Gastrocnemius medialis (tissue), 4 donors: ENCODE data around the gene PEX6. TPM values are rescaled to one million over a fixed set of nuclear protein-coding genes. Genes with fewer than 3 reads are reported as not detected.

Source experiments
- ATAC-seq, 2 donors: fragments of 150-250 bp; one replicate each; pipeline ENCODE4 v1.9.1; 2016
- DNase-seq, 2 donors: peaks; one replicate each; pipeline ENCODE4 v3.0.0-alpha.2; 2019
- H3K27ac ChIP-seq, 4 donors: fragments of 200-600 bp; sonication (generic); 1 replicate in 1 of 4; 2 replicates in 3 of 4; pipeline ENCODE4 v1.5.1; 2016 to 2018; ENCODE audit warnings: mild to moderate bottlenecking in 2 of 4, moderate library complexity in 1 of 4
- H3K27me3 ChIP-seq, 3 donors: fragments of 200-600 bp; sonication (generic) in 2 of 3; 1 replicate in 1 of 3; 2 replicates in 2 of 3; pipeline versions ENCODE4 v1.5.1 to v1.6.0; 2016 to 2019; ENCODE audit warnings: mild to moderate bottlenecking in 1 of 3, moderate library complexity in 1 of 3
- H3K36me3 ChIP-seq, 2 donors: fragments of 200-600 bp; sonication (generic) in 1 of 2; one replicate each; pipeline ENCODE4 v1.5.1; 2017 to 2018
- H3K4me1 ChIP-seq, 2 donors: fragments of 200-600 bp; sonication (generic) in 1 of 2; one replicate each; pipeline ENCODE4 v1.5.1; 2016 to 2017; ENCODE audit warnings: mild to moderate bottlenecking in 2 of 2
- H3K4me3 ChIP-seq, 4 donors: fragments of 200-600 bp; sonication (generic) in 3 of 4; 1 replicate in 1 of 4; 2 replicates in 3 of 4; pipeline ENCODE4 v1.5.1; 2016 to 2019; ENCODE audit warnings: mild to moderate bottlenecking in 2 of 4
- H3K9me3 ChIP-seq, 3 donors: fragments of 200-600 bp; sonication (generic) in 2 of 3; 1 replicate in 1 of 3; 2 replicates in 2 of 3; pipeline ENCODE4 v1.5.1; 2016 to 2019
- POLR2A ChIP-seq, 2 donors: fragments of 450-650 bp; IDR thresholded peaks; one replicate each; pipeline ENCODE4 v1.6.1; 2017; ENCODE audit warnings: antibody characterized with exemption in 2 of 2, mild to moderate bottlenecking in 2 of 2, moderate library complexity in 2 of 2
- in situ Hi-C, 4 donors: fragments of 200-750 bp; cut with MboI; loops; one replicate each; pipeline versions ENCODE4 v1.15.0 to v1.8.0; 2017; ENCODE audit warnings: low sequenced_read_pairs in 4 of 4
- intact Hi-C: fragments of 100-400 bp; cut with DNase I; formaldehyde crosslinking; loops from one replicate; pipeline ENCODE4 v1.15.1; 2023; ENCODE audit warnings: low total_unique reads
- total RNA-seq, 4 donors: library from RNA; depleted of rRNA; stranded (reverse); fragments of >200 nt; gene quantifications; one replicate each; pipeline versions ENCODE4 v1.1.0 to v1.2.3, GENCODE V29; 2016
- TF ChIP-seq, protein P1 (sequence below), 5 experiments: fragments of 450-650 bp in 3 of 5; fragments of 200-600 bp in 2 of 5; sonication (generic) in 2 of 5; IDR thresholded peaks in 4 of 5; conservative IDR thresholded peaks in 1 of 5; 1 replicate in 4 of 5; 2 replicates in 1 of 5; pipeline ENCODE4 v1.5.1; 2016 to 2019; ENCODE audit warnings: antibody characterized with exemption in 5 of 5, mild to moderate bottlenecking in 3 of 5, moderate library complexity in 3 of 5

PEX6 gene
- total RNA-seq, 4 donors from 2014 or later, result 7.4 to 45.1 (median 12.6) TPM

DNA sequence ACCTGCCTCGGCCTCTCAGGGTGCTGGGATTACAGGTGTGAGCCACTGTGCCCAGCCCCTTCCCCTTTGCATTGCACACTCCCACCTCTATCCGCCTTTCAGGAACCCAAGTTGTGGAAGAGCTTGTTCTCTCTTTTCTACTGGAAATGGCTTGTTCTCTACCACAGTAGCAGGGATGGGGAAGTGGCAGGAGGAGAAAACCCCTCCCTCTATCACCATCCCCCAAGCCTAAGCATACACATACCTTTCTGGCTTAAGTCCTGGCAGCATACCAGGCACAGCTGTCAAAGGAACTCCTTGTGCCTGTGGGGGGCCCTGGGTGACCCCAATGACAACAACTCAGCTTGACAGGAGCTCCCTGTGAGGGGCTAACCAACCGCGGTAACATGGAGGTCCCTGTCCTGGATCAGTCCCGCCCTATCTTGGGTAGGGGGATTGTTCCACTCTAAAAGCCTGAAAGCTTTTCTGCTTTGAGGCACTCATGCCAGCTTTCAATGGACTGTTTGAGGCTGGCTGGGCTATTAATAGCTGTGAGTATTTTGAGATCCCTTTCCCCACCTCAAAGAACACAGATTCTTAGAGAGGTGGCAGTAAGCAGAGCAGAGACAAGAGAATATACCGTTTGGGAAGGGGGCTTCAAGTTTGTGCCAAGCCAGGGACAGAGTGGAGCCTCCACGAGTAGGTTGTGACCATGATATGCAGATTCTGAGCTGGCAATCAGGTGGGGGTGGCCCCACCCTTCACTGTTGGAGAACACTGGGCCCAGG lies 37.4 kb upstream of the PEX6 start:
- in situ Hi-C loops (loop anchor here in 1 of 4 donors (10.0 kb wide), 1 partner anchor 452 kb away; the partner anchor contains the start of gene UBR2), intact Hi-C loops (loop anchor here (10.0 kb wide), 2 partner anchors 802 to 1282 kb away; partner anchors contain the start of genes MRPS10 and TFEB)
- peaks cover 76 to 83% of the 10 kb centered on the region in 2 donors for H3K4me1 ChIP-seq
- TF ChIP-seq, protein P1, sequence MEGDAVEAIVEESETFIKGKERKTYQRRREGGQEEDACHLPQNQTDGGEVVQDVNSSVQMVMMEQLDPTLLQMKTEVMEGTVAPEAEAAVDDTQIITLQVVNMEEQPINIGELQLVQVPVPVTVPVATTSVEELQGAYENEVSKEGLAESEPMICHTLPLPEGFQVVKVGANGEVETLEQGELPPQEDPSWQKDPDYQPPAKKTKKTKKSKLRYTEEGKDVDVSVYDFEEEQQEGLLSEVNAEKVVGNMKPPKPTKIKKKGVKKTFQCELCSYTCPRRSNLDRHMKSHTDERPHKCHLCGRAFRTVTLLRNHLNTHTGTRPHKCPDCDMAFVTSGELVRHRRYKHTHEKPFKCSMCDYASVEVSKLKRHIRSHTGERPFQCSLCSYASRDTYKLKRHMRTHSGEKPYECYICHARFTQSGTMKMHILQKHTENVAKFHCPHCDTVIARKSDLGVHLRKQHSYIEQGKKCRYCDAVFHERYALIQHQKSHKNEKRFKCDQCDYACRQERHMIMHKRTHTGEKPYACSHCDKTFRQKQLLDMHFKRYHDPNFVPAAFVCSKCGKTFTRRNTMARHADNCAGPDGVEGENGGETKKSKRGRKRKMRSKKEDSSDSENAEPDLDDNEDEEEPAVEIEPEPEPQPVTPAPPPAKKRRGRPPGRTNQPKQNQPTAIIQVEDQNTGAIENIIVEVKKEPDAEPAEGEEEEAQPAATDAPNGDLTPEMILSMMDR (IDR thresholded peaks at IDR 0.05 in 4 of 5, conservative IDR thresholded peaks at IDR 0.05 in 1 of 5), result no peak
- TF ChIP-seq POLR2A (IDR thresholded peaks at IDR 0.05), result peak in 1 of 2 donors; percentile 9
- peak; percentile 45 to 63 for ATAC-seq
- peaks cover 0 to 42% of the 10 kb centered on the region in 2 donors for H3K36me3 ChIP-seq
- H3K4me3 ChIP-seq, result peak overlapping the region; percentile 23 to 39 (median 30)
- H3K27ac ChIP-seq, result peak overlapping the region; percentile 95 to 98 (median 98)
- H3K27me3 ChIP-seq, result no peaks in the 10 kb centered on the region
- DNase-seq, result peak in 1 of 2 donors; percentile 70
- H3K9me3 ChIP-seq, result no peaks in the 10 kb centered on the region

DNA sequence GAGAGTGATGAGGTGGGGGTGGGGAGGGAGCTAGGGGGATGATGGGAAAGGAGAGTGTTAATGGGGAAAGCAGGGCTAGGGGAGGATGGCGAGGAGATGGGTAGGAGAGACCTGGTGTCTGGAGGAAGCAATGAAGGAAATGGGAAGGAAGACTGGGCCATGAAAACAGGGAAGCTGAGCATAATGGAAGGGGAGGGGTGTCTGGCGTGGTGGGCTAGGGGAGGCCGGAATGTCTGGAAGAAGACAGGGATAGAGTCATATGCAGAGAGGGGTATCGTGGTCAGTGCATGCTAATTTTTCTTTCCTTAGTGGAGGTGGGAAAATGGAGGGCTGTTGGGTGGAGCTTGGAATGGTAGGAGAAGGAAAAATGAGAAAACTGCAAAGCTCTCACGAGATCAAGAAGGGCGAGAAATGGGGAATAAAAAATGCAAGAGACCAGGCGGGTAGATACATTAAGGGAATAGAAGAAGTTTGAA lies 35.5 kb upstream of the PEX6 start:
- intact Hi-C loops, result loop anchor here (1.0 to 10.0 kb wide), 5 partner anchors 20 to 1280 kb away; partner anchors contain the start of genes KLC4, MRPL2, MRPS10 and SRF
- no peak for DNase-seq
- no peaks in the 10 kb centered on the region for H3K9me3 ChIP-seq
- H3K27ac ChIP-seq, result peak overlapping the region; percentile 95 to 98 (median 98)
- peak overlapping the region; percentile 77 to 90 (median 80) for H3K4me3 ChIP-seq
- TF ChIP-seq, protein P1 (IDR thresholded peaks at IDR 0.05 in 4 of 5, conservative IDR thresholded peaks at IDR 0.05 in 1 of 5), result no peak
- no peak for TF ChIP-seq POLR2A (IDR thresholded peaks at IDR 0.05)
- no peak for ATAC-seq
- H3K4me1 ChIP-seq, result peaks cover 60 to 64% of the 10 kb centered on the region in 2 donors
- peaks cover 0 to 53% of the 10 kb centered on the region in 2 donors for H3K36me3 ChIP-seq
- H3K27me3 ChIP-seq, result no peaks in the 10 kb centered on the region
- in situ Hi-C loops, result loop anchor here in 1 of 4 donors (10.0 kb wide), 1 partner anchor 450 kb away; the partner anchor contains the start of gene UBR2

DNA sequence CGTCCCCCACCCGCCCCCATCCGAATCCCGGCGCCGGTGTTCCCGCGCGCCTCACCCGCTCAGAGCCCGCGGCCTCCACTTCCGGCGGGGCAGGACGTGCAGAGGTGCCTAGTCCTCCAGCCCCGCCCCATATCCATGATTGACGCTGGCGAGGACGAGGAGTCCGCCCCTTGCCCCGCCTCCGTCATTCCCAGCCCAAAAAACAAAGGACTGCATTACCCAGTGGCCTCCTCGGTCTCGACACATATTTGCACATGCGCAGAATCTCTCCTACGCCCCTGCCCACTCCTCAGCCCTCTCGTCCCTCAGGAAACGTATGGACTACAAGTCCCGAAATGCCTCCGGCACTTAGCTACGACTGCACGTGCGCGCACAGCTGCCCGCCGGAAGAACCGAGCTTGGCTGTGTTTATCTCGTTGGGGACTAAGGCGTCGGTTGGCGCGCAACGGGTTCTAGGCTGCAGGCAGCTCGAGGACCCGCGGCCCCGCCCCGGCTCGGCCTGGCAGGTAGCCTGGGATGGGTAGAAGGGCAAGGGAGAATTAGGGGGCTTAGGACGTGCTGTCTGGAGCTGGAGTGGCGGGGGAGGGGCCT lies 35.0 kb upstream of the PEX6 start, which contains the start of the genes KLHDC3 and MEA1:
Gene KLHDC3 (plus strand): TSS at position 407 of the 591 bp plus-strand sequence. CDS start 2,944 bp downstream, outside the sequence.
Gene MEA1 (minus strand): TSS at position 104 of the 591 bp plus-strand sequence. CDS start 133 bp downstream, outside the sequence.
- Histone ChIP-seq H3K27ac (peak within 1 kb of the TSS; percentile 95 to 98 (median 98)), H3K9me3 (no peaks in the 10 kb centered on the region), H3K27me3 (no peaks in the 10 kb centered on the region), H3K4me3 (peak within 1 kb of the TSS; percentile 77 to 90 (median 82)), H3K4me1 (peaks cover 54 to 59% of the 10 kb centered on the region in 2 donors), H3K36me3 (peaks cover 0 to 53% of the 10 kb centered on the region in 2 donors)
- in situ Hi-C loops, result loop anchor here in 1 of 4 donors (10.0 kb wide), 1 partner anchor 449 kb away; the partner anchor contains the start of gene UBR2
- ATAC-seq (peak; percentile 94 to 97), DNase-seq (peak; percentile 100)
- intact Hi-C loops, result loop anchor here (1.0 to 10.0 kb wide), 7 partner anchors 21 to 1279 kb away; partner anchors contain the start of genes KLC4, MRPL2, MRPS10 and PPP2R5D
- TF ChIP-seq, protein P1 (IDR thresholded peaks at IDR 0.05 in 4 of 5, conservative IDR thresholded peaks at IDR 0.05 in 1 of 5), result no peak
- TF ChIP-seq POLR2A (IDR thresholded peaks at IDR 0.05), result peak; percentile 66

DNA sequence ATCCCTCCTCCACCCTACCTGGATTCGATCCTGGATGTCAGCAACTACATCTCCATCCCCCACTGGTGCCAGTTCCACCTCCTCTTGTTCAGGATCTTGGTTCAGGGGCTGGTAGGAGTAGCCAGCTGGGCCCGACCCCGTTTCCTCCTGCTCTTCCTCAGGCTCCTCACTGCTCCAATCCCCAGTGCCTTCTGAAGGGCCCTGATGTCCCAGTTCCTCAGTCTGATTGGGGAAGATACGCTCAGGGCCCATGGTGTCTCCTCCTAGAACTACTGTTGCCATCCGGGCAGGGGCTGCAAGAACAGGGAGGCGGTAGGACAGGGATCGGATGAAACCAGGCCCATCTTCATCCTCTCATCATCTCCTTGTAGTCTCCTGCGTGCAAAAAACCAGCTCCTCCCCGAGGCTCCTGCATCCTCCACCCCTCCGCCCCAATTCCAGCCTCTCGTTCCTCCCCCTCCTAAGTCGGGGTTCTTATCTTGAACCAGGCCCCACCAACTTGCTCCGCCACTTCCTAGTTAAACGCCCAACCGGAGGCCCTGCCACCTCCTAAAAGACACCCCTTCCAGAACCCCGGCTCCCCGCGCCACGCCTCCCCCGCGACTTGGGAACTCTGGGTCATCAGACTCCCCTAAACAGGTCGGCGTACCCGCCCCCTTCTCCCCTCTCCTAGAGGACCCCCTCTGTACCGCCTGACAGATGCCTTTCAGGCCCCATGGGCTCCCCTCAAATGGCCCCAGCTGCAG lies 34.3 kb upstream of the PEX6 start:
- peaks cover 48 to 52% of the 10 kb centered on the region in 2 donors for H3K4me1 ChIP-seq
- intact Hi-C loops, result loop anchor here (2.0 to 10.0 kb wide), 4 partner anchors 28 to 1278 kb away; partner anchors contain the start of genes MRPS10, PPP2R5D and TFEB

More for the DNA sequence above, 34.3 kb upstream of the PEX6 start:
- no peak for TF ChIP-seq POLR2A (IDR thresholded peaks at IDR 0.05)
- TF ChIP-seq, protein P1 (IDR thresholded peaks at IDR 0.05 in 4 of 5, conservative IDR thresholded peaks at IDR 0.05 in 1 of 5), result no peak
- Histone ChIP-seq H3K27me3 (no peaks in the 10 kb centered on the region), H3K27ac (peak overlapping the region; percentile 80 to 97 (median 93)), H3K9me3 (no peaks in the 10 kb centered on the region), H3K36me3 (peaks cover 0 to 53% of the 10 kb centered on the region in 2 donors), H3K4me3 (peak overlapping the region; percentile 77 to 90 (median 82))
- in situ Hi-C loops, result loop anchor here in 1 of 4 donors (10.0 kb wide), 1 partner anchor 448 kb away; the partner anchor contains the start of gene UBR2
- DNase-seq (no peak), ATAC-seq (peak in 1 of 2 donors; percentile 3)
